LHCN-M2 (cell line): ENCODE data around the gene PRSS33. TPM values are rescaled to one million over a fixed set of nuclear protein-coding genes. Genes with fewer than 3 reads are reported as not detected.

Experiments used
- DNase-seq: peaks from one replicate; pipeline ENCODE4 v3.0.0-alpha.2; 2012; ENCODE audit warnings: low read depth
- total RNA-seq: library from RNA; depleted of rRNA; stranded (reverse); fragments of >200 nt; gene quantifications from 2 replicates; pipeline ENCODE4 v1.2.3, GENCODE V29; 2014

The PRSS33 gene
- total RNA-seq, 1 experiment from 2014 or later, result not detected

DNA sequence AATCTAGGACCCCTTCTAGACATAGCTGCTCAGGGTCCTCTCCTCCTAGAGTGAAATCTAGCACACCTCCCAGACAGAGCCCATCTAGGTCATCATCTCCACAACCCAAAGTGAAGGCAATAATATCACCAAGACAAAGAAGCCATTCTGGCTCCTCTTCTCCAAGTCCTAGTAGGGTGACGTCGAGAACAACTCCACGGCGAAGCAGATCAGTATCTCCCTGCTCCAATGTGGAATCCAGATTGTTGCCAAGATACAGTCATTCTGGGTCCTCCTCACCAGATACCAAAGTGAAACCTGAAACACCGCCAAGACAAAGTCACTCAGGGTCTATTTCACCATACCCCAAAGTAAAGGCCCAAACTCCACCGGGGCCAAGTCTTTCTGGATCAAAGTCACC is 24.2 kb downstream of the PRSS33 start:
- DNase-seq, result no peak

DNA sequence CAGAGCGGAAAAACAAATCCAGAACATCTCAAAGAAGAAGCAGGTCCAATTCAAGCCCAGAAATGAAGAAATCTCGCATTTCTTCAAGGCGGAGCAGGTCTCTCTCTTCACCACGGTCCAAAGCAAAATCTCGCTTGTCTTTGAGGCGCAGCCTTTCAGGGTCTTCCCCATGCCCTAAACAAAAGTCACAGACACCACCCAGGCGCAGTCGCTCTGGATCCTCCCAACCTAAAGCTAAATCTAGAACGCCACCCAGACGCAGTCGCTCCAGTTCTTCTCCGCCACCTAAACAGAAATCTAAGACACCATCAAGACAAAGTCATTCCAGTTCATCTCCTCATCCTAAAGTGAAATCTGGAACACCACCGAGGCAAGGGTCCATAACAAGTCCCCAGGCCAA is 24.6 kb downstream of the PRSS33 start:
- DNase-seq, result no peak

DNA sequence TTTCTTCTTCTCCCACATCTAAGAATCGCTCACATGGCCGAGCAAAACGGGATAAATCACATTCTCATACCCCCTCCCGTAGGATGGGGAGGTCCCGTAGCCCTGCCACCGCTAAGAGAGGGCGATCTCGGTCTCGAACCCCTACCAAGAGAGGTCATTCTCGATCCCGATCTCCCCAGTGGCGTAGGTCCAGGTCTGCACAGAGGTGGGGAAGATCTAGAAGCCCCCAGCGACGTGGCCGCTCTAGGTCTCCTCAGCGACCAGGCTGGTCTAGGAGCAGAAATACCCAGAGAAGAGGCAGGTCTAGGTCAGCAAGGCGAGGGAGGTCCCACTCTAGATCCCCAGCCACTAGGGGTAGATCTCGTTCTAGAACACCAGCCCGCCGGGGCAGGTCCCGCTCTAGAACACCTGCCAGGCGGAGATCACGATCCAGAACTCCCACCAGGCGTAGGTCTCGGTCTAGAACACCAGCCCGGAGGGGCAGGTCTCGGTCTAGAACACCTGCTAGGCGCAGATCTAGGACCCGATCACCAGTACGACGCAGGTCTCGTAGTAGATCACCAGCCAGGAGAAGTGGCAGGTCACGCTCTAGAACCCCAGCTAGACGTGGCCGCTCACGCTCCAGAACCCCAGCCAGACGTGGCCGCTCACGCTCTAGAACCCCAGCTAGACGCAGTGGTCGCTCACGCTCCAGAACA is 25.3 kb downstream of the PRSS33 start:
- DNase-seq, result no peak

DNA sequence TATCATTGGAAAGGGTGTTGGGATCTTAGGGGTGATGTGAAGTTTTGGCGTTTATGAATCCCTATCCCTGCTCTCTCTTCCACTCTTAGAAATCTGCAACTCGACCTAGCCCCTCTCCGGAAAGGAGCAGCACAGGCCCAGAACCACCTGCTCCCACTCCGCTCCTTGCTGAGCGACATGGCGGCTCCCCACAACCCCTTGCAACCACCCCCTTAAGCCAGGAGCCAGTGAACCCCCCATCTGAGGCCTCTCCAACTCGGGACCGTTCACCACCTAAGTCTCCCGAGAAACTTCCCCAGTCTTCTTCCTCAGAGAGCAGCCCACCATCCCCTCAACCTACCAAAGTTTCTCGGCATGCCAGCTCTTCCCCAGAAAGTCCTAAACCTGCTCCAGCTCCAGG is 25.9 kb downstream of the PRSS33 start:
- no peak for DNase-seq

DNA sequence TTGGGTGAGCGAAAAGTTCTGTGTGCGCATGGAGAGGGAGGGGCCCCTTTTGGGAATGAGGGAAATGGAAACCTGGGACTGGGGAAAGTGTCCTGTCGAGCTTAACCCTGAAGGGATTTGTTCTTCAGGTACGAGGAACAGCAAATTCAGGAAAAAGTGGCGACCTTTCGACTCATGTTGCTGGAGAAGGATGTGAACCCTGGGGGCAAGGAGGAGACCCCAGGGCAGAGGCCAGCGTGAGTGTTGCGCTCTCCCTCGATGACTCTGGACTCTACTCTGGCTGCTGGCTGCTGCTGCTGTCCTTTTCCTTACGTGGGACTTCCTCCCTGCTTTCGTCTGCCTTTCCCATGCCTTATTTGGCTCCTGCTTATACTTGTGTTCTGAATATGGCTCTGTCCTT is 30.0 kb downstream of the PRSS33 start:
- no peak for DNase-seq

DNA sequence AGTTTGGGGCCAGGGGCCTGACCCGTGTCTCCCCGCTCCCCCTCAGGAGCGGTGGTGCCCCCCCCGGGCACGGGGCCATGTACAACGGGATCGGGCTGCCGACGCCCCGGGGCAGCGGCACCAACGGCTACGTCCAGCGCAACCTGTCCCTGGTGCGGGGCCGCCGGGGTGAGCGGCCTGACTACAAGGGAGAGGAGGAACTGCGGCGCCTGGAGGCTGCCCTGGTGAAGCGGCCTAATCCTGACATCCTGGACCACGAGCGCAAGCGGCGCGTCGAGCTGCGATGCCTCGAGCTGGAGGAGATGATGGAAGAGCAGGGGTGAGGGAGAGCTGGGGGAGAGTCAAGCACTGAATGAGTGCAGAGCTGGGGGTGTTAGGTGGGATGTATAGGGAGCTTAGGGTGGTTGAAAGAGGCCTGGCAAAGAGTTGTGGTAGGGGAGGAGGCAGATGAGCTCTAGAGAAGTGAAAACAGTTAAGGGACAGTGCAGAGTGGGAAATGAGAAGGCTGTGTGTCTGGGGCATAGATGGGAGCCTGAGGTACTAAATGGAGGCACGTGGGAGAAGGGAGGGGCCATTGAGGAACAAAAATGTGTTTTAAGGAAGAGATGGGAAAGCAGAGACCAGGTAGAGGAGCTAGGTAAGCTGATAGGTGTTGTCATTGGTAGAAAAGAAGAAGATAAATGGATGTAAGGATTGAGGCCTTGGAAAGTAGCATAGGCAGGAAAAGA is 30.9 kb downstream of the PRSS33 start:
- no peak for DNase-seq

DNA sequence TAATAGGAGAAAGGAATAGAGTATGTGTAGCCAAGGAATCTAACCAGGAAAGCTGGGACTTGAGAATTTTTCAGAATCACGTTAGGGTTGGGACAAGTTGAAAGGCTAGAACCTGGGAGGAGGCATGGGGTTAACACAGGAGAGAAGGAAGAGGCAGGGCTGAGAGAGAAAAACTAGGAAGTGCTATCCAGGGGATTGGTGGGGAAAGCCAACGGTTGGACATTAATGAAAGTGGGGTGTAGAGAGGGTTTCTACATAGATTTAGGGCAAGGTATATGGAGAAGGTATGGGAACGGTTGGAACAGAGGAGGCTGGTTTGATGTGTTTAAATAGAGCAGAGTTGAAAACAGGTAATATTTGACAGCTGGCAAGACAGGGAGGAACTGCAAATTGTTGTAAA is 32.2 kb downstream of the PRSS33 start:
- DNase-seq, result no peak

DNA sequence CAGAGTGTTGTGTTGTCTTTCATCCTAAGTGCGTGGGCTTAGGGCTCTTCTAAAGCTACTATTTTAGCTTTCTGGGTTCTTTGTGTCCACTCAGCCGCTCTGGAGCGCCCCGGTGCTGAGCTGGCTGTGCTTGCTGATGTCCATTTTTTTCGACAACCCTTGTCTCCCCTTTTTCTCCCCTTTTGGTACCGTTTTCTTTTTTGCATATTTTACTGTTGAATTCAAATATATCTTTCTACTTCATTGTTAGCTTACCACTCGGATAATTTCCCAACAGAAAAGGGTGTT is 33.7 kb downstream of the PRSS33 start:
- peak; percentile 20 for DNase-seq

DNA sequence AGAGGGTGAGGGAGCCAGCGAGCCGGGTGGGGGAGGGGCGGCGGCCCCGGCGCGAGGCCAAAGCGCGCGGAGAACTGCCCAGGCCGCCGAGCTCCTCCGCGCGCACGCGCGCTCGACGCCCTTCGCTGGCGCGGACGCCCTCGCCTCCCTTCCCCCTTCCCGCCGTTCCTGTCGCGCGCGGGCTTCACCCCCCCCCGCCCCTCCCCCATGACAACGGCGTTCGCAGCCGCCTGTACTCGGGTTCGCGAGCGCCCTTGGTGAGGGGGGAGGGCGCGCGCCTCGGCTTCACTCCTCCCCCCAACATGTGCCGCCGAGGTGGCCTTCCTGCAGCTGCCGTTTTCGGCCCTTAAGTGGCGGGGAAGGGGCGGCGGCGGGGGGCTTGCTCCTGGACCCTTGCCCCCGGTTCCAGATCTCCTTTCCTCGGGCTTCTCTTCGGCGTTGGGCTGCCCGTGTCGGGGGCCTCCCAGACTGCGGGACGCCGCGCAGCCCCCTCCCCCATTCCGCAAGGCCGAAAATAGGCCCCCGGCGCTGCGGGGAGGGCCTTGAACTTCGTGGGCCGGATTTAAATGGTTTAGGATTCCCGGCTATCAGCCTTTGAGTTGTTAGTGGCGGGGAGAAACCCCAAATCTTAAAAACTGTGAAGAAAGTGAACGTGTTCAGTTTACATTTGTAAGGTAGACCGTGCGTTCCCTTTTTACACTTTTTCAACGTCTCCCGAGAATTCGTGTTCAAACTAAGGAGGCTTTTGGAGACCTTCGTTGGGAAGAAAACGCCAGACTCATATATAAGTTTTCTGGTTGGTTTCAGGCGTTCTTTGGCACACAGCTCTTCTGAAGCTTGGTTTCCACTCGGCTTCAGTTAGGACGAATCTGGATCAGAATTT is 34.3 kb downstream of the PRSS33 start:
- peak; percentile 77 for DNase-seq

DNA sequence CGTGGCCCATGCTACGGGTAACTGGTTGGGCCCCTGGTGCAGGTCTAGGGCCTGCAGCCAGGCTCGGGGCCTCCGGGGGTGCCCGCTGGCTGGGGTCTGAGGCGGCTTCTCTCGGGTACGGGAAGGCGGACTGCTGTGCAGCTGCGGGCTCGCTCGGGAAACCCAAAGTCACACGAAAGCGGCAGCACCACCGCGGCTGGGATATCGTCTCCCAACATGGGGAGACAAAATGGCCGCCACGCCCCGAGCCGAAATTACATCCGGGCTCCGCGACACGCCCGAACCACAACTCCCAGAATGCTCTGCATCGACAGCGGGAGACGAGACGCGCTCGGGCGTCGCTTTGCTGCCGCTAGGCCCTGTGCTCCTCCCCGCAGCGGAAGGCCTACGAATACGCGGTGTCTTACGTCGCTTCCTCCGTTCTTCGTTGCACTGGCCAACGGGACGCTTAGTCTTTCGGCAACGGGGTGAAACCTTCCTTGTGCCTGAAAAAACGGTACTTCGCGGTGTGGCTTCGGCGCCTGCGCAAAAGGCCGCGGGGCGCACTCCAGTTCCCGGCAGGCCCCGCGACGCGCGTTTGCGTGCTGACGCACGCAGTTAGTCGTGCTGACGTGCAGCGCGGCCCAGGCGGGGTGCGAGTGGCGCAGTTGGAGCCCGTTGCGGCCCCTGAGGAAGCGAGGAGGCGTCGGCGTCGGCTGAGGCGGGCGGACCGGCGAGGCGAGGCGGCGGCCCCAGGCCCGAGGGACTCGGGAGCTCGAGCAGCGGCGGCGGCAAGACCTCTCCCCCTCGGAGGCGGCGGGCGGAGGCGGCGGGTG is 35.1 kb downstream of the PRSS33 start, which contains the start of gene SRRM2:
SRRM2 (plus strand) TSS at position 604 of the 815 bp plus-strand sequence. CDS start 3,727 bp downstream, outside the sequence.
- DNase-seq, result peak; percentile 95

DNA sequence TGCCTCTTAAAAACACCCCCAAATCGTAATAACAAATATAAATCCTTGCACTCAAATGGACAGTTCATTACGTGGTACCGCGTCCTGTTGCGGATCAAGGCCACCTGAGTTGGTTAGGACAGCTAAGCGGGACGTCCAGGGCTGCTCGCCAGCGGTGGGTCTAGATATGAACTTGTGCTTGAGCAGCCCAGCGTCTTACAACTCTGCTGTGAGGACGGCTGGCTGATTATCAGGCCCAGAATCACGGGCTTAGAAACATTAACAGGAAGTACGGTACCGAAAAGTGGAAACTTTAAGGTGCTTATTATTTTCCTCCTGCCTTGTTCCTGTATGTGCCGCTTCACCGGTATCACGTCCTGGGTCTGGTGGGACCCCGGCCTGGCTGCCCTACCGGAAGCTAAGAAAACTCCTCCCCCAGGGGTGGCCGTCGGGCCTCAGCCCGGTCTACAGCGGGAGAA is 35.8 kb downstream of the PRSS33 start:
- DNase-seq, result no peak

DNA sequence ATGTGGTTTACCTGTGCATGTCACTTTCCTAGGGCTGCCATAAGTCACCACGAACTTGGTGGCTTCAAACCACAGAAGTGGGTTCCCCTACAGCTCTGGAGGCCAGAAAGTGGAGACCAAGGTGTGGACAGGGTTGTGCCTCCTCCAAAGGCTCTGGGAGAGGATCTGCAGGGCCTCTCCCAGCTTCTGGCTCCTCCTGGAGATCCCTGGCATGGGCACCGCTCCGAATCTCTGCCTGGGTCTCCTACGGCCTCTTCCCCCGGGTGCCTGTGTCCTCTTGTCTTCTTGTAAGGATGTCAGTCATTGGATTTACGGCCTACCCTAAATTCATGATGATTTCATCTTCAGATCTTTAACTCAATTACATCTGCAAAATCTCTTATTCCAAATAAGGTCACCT is 37.4 kb downstream of the PRSS33 start:
- DNase-seq, result no peak

DNA sequence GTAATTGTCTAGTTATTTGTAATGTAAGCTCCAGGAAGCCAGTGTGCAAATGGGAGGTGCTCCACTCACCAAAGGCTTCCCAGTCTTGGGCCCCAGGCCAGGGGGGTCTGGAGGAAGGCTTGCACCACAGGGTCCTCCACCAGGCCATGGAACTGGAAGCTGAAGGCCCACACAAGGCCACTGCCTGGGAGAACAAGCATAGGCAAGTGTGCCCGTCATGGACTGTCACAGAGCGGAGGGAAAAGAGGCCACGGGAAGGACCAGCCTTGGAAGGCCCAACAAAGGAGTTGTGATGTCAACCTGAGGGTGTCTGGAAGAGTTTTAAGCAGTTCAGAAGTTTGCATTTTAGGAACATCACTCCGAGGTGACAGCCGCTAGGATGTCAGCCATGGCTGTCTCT is 37.9 kb downstream of the PRSS33 start:
- DNase-seq, result no peak

DNA sequence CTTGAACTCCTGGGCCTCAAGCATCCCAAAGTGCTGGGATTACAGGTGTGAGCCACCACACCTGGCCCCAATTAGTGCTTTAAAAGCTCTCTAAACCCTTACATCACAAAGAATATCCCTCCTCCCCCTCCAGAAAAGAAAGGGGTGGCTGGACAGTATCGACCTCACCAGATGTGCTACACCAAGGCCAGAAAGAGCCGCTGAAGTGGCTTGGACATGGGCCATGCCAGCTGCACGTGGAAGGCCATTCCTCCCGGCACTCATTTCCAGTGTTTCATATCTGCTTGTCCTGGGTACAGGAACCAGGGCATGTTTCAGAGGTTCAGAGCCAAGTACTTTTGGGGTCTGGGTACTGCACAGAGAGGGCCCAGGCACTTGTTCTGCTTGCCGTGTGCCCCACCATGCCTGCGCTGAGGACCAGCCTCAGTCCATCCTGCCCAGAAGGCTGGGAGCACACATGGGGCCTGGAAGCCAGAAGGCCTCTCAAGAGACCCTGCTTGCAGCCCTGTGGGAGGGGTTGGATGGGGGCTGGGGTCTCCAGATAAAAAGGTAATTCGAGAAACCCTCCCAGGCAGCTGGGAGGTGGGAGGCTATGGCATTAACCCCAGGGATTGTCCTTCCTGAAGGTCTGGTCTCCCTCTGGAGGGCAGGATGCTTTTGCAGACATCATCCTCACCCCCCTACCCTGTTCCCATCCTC is 38.5 kb downstream of the PRSS33 start:
- DNase-seq, result no peak

DNA sequence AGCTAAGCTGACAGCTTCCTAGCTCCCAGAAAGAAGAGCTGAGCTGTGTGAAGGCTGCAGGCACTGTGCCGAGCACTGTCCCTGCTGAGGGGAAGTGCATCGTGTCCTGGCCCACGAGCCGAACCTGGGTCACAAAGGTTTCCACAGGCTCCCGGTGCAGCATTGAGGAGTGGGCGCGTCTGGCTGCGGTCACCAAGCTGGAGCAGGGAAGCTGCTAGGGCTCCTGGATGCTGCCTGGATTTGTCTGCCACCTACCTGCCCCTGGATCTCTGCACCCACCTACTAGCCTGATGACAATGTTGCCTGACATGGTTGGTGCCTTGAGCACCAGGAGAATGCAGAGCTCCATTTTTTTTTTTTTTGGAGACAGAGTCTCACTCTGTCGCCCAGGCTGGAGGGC is 41.4 kb downstream of the PRSS33 start:
- DNase-seq, result no peak

DNA sequence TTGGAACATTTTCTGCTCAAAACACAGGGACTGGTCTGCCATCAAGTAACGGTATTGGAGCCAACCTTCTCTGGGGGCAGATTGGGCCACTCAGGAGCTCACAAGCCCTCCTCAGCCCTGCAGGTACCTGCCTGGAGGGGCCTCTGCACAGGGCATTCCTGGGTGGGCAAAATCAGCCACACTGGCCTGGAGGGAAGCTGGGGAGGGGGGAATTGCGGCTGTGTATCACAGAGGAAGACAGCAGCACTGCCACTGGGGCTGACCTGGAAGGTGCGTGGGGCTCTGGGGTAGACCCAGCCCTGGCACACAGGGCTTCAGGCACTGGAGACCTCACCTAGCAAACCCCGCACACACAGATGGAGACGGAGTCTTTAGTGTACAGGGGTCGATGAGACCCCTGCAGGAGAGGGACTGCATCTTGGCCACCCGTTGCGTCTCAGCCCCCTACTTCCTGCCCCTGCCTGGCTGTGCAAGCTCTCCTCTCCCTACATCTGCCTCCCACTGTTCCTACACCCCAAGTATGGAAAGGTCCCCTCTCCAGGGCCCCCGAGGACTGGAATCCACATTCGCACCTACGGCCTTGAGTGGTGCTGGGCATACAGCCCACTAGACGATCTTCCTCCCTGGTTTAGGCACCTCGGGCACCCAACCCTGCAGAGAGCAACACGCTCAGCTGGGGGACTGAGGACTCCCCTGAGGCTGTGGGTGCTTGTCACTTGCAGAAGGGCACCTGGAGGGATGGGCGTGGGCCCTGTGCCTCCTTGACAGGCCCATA is 42.1 kb downstream of the PRSS33 start:
- DNase-seq, result no peak

DNA sequence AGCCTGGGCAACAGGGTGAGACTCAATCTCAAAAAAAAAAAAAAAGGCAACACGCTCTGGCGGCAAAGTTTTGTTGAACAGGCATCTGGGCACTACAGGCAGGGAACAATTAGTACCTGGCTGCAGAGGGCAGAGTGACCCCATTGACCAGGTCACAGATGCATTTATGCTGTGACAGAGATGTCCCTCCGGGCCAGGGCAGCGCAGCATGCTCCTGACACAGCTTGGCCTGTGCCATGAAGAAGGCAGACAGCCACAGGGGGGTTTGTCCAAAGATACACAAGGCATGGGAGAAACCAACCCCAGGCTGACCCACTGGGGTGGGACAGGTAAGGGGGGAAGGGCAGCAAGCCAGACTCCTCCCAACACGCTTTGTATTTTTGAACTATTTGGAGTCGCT is 42.6 kb downstream of the PRSS33 start:
- DNase-seq, result no peak

DNA sequence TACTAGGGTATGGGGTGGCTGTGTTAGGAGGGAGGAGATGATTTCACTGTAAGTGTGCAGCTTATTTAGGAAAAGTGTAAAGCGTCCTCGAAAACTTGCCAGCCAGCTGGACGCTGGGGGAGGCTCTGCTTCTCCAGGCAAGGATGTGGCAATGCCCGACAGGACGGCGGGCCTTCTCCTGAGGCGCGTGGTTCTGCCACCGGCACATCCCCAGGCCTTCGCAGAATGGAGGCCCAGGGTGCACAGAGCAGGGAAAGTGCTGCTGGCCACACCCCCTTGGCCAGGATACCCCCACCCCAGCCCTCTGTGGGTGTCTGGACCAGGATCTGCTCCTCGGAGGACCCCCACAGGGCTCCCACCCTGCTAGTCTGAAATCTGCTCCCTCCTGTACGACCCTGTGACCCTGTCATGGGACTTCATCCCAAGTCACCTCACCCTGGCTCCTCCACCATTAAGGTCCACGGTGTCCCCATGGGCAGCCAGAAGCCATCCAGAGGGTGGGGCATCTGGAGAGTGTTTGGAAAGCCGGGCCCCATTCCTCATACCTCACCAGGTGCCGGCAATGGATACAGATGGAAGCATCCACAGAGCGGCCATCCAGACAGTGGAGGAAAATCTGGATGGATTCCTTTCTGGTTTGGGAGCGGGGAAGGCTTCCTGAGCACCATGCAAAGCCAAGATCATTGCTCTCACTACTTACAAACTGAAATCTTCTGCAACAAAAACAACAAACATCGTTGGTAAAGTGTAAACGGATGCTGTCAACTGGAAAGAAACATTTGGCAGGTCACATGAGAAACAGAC is 44.2 kb downstream of the PRSS33 start:
- DNase-seq, result no peak

DNA sequence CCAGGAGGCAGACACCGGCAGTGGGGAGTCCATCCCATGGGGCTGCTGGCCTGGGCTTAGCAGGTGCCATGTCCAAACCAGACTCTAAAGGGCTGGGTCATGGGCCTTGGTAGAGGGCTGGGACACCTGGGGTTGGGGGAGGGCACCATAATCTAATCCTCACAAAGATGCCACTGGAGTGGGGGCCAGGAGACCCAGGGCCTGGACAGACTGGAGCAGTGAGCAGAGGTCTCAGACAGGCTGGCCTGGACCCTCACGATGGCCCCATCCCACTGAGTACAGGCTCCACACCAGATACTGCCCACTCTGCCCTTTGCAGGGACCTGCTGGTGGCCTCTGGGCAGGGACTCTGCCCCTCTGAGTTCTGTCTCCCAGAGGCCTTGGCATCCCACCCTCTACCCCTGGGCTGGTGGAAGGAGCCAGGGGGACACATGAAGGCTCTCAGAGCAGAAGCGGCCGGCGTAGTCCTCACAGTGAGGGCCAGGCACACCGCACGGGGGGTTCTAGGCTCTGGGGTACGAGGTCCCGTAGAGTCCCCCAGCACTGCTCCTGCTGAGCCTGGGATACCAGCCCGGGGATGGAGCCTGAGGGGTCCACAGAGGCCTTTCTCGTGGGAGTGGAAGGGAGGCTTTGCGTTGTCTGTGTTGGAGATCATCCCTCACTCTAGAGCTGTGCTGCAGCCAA is 44.9 kb downstream of the PRSS33 start:
- DNase-seq, result no peak
